Measurements from ENCODE around the gene ATP8B1. TPM values are rescaled to one million over a fixed set of nuclear protein-coding genes. Genes with fewer than 3 reads are reported as not detected.
"Not testable (repeated sequence)": the region's sequence is repeated elsewhere in the genome, so short reads cannot be mapped to it uniquely, and the experiment has no call there.

Gene ATP8B1
- polyA plus RNA-seq (ENCODE audit: insufficient read length in 3 of 3): 10 to 100 TPM; 23.1 to 32.7 (median 31.3) TPM

DNA sequence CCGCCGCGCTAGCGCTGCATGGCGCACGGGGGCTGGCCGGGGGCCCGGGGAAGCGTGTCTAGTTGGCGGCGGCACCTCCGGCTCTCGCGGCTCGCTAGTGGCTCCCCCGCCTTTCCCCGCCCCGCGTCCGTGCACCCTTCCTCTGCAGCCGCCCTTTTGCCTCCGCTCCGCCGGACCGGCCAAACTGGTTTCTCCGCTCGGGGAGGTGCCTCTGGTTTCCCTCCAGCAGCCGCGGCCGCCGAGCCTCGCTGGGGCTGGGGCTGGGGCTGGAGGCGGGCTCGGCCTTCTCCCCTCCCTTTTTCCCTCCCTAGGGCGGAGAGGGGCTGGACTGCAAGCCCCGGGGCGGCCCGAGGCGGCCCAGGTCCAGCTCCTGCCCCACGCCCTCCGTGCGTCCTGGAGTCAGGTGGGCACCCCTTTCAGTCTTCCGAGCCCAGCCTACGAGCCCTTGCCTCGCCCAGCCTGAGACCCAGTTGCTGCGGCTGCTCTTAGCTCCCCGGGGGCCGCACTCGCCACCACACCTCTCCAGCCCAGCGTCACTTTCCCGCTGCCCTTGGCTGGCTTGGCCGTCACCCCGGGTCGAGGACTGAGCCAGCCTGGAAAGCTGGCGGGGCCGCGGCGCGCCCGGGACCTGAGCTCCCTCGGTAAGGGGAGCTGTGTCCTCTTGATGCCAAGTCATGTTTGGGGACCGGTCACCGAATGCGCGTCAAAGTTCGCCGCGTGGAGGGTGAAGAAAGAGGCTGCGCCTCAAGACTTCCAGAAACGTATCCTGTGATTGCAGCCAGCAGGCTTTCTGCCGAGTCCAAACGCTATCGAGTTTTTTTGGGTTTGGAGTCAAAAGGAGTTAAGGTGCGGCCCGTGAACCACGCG is at the start of gene ATP8B1:
TSS of gene ATP8B1 (minus strand) at position 213 of the 867 bp plus-strand sequence. CDS start 71,508 bp downstream, outside the sequence.
- no peak for DNase-seq (ENCODE audit: low read depth in 3 of 3, low spot score in 2 of 3)

DNA sequence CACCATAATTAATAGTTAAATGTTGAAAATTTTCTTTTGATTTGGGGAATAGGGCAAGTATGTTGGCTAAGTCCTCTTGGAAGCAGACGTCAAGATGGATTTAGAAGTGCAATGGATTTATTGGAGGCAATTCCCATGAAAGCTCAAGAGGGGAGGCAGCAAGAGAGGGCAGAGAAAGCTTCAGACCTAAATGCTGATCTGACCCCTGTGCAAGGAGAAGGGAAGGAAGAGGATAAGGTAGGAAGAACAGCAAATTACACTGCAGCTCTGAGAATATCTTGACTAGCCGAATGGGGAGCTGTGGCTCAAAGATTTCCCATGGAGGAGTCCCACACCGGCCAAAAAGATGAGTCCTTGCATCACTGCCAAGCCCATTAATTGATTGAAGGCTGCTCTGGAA is 46.9 kb upstream of the ATP8B1 start:
- no peak for DNase-seq (ENCODE audit: low read depth in 3 of 3, low spot score in 2 of 3)

DNA sequence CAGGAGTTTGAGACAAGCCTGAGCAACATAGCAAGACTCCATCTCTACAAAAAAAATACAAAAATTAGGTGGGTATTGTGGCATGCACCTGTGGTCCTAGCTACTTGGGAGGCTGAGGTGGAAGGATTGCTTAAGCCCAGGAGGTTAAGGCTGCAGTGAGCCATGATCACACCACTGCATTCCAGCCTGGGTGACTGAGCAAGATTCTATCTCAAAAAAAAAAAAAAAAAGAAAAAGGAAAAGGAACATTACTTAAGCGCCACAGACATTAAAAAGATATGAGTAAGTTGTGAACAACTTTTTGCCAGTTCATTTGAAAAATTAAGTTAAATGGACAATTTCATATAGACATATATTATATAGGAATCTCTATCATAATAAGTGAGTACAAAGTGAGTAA is 45.3 kb upstream of the ATP8B1 start:
- DNase-seq (ENCODE audit: low read depth in 3 of 3, low spot score in 2 of 3): not testable (repeated sequence)

DNA sequence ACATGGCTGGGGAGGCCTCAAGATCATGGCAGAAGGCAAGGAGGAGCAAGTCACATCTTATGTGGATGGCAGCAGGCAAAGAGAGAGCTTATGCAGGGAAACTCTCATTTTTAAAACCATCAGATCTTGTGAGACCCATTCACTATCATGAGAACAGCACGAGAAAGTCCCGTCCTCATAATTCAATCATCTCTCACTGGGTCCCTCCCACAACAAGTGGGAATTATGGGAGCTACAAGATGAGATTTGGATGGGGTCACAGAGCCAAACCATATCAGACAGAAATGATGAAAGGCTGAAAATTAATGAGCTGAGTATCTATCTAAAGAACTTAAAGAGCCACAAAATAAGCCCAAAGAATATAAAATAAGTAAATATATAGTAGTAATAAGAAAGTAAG is 44.3 kb upstream of the ATP8B1 start:
- not testable (repeated sequence) for DNase-seq (ENCODE audit: low read depth in 3 of 3, low spot score in 2 of 3)

DNA sequence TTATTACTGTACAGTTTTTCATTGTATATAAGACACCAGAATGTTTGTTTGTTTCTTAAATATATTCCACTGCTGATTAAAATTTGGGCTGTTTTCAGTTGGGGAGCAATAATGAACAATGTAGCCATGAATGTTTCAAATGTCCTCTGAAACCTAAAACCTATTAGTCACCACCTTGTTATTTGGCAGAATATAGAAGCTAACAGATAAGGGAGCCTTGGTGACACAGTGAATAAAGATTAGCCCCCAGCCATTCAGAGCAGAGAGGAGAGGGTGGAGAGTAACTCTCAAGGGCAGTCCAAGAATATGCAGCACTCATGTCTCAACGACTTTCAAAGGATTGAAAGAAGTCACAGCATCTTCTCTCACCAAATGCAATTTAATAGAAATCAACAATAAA is 43.1 kb upstream of the ATP8B1 start:
- DNase-seq (ENCODE audit: low read depth in 3 of 3, low spot score in 2 of 3): no peak

DNA sequence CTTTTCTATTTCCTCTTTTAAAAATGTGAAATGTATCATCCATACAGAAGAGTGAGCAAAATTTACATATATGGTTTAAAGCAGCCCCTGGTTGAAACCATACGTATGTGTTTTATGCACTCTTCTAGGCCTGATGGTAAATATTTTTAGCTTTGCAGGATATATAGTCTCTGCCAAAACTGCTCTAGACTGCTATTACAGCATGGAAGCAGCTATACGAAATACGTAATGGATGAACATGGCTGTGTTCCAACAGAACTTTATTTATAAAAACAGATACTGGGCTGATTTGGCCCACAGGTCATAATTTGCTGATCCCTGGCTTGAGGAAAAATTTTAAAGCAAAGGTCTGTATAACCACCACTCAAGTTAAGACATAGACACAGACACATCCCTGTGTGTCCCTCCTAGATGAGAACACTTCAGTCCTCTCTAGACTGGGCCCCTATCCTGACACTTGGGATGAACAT is 42.5 kb upstream of the ATP8B1 start:
- no peak for DNase-seq (ENCODE audit: low read depth in 3 of 3, low spot score in 2 of 3)

DNA sequence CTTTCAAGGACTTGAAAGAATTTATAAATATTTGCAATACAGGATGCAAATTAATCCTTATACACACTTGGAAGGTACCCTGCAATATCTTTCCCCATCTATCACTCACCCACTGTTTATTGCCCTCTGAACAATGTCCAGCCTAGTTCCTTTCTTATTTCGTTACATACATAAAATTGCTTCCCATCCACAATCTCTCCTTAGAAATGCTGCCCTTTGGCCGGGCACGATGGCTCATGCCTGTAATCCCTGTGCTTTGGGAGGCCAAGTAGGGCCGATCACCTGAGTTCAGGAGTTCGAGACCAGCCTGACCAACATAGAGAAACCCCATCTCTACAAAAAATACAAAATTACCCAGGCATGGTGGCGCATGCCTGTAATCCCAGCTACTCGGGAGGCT is 41.2 kb upstream of the ATP8B1 start:
- DNase-seq (ENCODE audit: low read depth in 3 of 3, low spot score in 2 of 3): no peak

DNA sequence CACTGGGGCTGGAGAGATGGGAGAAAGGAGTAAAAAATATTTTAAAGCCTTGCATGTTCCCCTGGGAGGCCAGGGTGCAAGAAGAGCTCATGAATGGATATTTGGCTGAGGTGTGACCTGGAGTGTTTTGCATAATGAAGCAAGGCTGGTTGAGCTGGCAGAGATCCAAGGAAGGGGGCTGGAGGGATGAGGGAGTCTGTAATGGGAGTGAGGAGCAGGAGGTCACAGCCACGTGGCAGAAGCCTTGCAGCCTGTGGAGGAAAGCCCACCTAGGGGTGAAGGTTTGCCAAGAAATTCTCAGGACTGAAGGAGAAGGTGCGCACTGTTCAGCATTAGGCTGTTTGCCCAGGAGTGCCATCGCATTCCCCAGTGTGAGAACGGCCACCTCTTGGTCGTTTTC is 40.3 kb upstream of the ATP8B1 start:
- no peak for DNase-seq (ENCODE audit: low read depth in 3 of 3, low spot score in 2 of 3)

DNA sequence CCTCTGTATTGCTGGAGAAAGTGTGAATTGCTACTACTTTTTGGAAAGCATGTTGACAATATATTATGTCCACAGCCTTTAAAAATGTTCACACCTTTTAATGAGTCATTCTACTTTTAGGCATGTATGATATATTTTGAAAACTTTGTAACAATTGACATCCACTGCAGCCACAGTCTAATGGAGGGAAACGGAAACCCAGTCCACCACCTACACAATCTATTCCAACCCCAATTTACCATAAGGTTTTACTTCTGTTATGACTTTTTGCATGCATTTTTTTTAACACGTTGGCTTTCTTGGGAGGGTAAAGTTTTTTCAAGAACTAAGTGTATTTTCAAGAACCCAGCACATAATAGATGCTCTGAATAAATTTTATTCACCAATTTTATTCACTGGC is 38.5 kb upstream of the ATP8B1 start:
- DNase-seq (ENCODE audit: low read depth in 3 of 3, low spot score in 2 of 3): no peak

DNA sequence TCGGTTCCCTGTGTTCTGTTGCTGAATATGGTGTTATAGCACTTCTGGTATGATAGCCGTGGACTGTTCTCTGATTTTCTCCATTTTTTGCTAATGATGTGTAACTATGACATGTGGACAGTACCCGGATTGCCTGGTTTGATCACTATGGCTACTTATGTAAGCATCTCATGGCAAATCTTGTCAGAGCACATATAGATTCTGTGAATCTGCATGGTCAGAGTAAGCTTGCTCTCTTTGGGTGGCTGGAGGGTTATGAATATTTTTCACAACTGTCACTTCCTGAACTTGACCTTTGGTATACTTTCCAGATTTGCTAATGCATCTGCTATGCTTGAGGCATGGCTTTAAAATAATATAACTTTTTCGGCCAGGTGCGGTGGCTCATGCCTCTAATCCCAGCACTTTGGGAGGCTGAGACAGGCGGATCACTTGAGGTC is 36.8 kb upstream of the ATP8B1 start:
- no peak for DNase-seq (ENCODE audit: low read depth in 3 of 3, low spot score in 2 of 3)

DNA sequence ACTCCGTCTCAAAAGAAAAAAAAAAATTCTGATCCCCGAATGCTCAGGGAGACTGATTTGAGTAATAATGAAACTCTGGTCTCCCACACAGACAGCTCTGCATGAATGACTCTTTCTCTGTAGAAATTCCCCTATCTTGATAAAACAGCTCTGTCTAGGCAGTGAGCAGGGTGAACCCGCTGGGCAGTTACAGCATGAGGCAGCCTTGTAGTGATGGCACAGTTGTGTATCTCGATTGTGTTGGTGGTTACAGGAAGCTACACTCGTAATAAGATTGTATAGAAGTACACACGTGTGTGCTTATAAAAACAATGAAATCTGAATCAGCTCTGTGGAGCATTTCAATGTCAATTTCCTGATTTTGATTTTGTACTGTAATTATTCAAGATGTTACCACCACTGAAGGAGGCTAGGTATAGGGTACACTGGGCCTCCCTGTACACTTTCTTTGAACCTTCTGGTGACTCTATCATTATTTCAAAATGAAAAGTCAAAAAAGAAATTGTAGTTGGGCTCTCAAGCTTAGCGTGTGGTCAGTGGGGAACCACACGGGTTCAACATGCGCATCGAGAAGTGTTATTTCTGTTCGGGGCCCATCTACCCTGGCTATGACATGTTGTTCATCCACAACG is 34.9 kb upstream of the ATP8B1 start:
- no peak for DNase-seq (ENCODE audit: low read depth in 3 of 3, low spot score in 2 of 3)

DNA sequence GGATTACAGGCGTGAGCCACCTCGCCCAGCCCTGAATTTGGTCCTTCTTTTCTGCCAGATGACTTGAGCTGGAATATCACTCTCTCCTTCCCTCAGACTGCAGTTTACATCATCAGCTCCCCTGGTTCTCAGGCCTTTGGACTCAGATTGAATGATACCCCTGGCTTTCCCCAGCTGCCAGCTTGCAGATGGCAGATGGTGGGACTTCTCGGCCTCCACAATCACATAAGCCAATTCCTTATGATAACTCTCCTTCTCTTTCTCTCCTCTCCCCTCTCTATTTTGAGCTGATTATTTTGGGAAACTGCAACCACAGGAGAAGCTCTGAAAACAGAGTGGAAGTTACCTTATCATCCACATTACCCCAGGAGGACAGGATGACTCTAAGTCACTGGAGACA is 33.4 kb upstream of the ATP8B1 start:
- no peak for DNase-seq (ENCODE audit: low read depth in 3 of 3, low spot score in 2 of 3)

DNA sequence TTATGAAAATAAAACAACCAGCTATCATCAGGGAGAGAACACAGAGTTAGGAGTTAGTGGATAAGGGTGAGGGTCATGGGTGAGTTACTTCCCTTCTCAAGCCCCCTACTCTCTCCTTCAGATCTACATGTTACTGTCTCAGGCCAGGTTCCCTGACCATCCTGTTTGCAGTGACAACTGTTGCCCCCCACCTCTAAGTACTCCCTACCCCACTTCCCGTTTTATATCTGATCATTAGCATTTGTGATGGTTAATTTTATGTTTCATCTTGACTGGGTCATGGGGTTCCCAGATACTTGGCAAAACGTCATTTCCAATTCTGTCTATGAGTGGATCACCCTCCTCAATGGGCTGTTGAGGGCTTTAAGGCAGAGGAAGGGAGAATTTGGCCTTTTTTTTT is 32.8 kb upstream of the ATP8B1 start:
- no peak for DNase-seq (ENCODE audit: low read depth in 3 of 3, low spot score in 2 of 3)

DNA sequence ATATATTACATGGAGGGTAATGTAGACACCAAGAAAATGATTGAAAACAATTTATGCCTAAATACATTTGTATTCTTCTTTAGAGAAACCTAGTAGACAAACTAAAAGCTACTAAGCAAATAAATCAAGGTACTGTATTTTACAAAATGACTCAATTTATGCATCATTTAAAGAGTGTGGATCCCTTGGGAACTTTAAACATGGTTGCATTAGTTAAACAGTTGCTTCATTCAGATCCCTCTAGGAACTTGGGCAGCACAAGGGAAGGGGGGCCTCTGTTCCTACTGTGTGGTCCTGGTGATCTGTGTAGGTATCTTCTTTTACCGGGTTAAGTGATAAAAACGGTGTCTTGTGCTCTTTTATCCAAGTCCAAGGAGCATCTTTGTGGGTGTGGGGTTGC is 31.5 kb upstream of the ATP8B1 start:
- DNase-seq (ENCODE audit: low read depth in 3 of 3, low spot score in 2 of 3): no peak

DNA sequence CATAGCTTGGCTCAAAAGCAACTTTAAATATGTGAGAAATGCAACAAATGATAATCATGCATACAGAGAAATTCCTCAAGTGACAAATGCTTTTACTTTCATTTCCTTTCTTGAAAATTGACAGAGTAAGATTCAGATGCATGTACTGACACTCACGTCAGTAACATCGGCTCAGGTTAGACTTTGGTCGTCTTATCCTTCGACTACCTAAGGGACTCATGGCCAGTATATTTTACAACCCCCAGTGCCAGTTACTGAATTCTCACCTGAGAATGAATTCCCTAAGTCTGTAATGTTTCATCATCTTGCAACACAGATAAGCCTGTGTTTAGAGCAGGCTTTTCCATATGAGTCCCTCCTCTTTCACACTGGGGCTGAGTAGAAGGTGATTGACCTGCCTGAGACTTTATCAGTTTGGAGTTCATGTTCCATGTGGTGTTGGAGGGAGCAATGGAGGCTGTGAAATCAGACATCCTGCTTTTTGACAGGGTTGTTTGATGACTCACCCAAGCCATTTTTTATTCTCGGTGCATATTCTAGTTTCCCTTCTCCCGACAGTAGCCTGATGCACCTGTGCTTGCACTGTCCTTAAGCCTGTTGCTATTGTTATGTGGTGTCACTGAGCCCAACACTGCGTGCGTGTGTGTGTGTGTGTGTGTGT is 30.5 kb upstream of the ATP8B1 start:
- no peak for DNase-seq (ENCODE audit: low read depth in 3 of 3, low spot score in 2 of 3)

DNA sequence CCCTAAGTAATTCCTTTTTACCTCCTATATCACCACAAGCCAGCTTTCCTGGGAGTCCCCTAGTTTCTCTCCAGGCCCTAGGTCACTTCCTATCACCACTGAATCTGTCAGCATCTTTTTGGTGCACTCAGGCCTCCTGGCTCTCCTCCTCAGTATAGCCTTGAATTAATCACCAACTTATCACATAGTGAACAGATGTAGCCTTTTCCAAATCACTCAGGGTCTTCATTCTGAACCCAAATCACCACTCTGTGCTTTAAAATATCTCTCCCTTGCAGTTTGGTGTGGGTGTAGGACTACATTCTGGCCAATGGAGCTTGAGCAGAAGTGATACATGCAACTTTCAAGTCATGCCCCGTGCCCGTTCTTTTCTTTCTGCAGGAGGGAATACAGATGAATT is 29.6 kb upstream of the ATP8B1 start:
- no peak for DNase-seq (ENCODE audit: low read depth in 3 of 3, low spot score in 2 of 3)

DNA sequence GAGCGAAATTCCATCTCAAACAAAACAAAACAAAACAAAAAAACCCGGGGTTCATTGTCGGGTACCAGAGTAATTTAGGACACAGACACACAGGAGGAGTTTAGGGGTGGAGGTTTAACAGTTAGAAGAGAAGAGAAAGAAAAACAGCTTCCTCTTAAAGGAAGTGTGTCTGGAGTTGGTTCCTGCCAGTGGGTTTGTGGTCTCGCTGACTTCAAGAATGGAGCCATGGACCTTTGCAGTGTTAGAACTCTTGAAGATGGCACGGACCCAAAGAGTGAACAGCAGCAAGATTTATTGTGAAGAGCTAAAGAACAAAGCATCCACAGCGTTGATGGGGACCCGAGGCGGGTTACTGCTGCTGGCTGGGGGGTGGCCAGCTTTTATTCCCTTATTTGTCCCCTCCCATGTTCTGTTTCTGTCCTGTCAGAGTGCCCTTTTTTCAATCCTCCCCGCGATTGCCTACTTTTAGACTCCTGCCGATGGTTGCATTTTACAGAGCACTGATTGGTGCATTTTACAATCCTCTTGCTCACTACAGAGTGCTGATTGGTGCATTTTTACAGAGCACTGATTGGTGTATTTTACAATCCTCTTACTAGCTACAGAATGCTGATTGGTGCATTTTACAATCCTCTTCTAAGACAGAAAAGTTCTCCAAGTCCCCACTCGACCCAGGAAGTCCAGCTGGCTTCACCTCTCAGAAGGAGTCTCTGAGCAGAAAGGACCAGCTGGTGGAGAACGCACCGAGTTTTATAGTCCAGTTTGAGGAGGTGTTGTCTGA is 28.7 kb upstream of the ATP8B1 start:
- DNase-seq (ENCODE audit: low read depth in 3 of 3, low spot score in 2 of 3): no peak

DNA sequence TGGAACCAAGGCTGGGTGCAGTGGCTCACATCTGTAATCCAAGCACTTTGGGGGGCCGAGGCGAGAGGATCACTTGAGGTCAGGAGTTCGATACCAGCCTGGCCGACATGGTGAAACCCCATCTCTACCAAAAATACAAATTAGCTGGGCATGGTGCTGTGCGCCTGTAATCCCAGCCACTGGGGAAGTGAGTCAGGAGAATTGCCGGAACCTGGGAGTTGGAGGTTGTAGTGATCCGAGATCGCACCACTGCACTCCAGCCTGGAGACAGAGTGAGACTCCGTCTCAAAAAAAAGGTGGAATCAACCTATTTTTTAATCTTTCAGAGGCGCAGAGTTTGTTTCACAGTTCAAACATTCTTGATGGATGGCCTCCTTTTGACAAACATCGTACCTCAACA is 24.5 kb upstream of the ATP8B1 start:
- no peak for DNase-seq (ENCODE audit: low read depth in 3 of 3, low spot score in 2 of 3)

DNA sequence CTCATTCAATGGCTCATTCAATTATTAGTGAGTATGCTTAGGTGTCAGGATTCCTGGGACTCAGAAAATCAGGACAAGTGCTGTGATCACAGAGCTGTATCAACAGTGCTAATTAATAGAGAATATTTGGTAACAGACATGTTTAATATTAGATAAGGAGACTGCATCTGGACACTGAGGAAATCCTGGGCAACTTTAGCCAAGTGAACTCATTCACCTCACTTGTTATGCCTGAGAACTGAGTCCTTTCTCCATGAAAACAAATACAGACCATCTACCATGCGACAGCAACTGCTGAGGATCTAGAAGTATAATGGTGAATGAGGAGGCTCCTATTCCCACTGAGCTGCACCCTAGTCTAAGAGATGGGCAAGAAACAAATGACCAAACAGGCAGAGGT is 23.1 kb upstream of the ATP8B1 start:
- no peak for DNase-seq (ENCODE audit: low read depth in 3 of 3, low spot score in 2 of 3)

DNA sequence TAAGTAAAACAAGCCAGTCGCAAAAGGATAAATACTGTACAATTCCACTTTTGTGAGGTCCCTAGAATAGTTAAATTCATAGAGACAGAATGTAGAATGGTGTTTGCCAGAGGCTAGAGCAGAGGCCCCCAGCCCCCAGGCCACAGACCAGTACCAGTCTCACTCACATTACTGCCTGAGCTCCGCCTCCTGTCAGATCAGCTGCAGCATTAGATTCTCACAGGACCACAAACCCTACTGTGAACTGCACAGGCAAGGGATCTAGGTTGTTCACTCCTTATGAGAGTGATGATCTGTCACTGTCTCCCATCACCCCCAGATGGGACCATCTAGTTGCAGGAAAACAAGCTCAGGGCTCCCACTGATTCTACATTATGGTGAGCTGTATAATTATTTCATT is 17.5 kb upstream of the ATP8B1 start:
- not testable (repeated sequence) for DNase-seq (ENCODE audit: low read depth in 3 of 3, low spot score in 2 of 3)

Measured in right renal cortex interstitium (tissue), 3 donors.